ENCODE results near the gene SLC7A14.

DNA sequence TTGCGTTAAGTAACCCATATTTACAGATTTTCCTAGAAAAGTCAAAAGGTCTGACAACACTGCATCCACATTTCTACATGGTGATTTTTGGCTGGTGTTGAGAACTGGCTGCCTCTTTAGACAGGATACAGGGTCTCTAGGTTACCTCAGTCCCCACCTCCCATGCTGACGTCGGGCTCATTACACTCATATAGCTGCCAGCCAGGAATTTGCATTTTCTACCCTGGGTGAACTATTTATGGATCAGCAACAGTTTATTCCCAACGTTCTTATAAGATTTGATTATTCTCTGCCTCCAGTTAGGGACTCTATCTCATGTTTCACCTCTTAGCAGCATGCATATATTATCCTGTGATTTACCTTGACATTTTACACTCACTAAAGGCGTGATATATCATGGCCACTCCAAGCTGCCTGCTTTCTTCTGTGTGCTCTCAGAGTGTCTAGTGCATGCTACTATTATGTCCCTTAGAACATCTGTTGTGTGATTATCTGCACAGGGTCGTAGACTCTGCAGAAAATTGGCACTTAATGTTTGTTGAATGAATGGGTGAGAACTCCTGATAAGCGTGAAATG lies 118.2 kb downstream of the SLC7A14 start:
- TF ChIP-seq ZC3H10 (CRISPR knock-in tag; IDR thresholded peaks at IDR 0.05) (no peak), TOX (CRISPR knock-in tag; IDR thresholded peaks at IDR 0.05; ENCODE audit: borderline replicate concordance) (no peak), TCF4 (CRISPR knock-in tag; IDR thresholded peaks at IDR 0.05; ENCODE audit: borderline replicate concordance) (no peak), ZNF70 (CRISPR knock-in tag; IDR thresholded peaks at IDR 0.05) (no peak), GLIS3 (CRISPR knock-in tag; IDR thresholded peaks at IDR 0.05) (no peak), ZFP30 (CRISPR knock-in tag; IDR thresholded peaks at IDR 0.05) (no peak), ARNTL (CRISPR knock-in tag; IDR thresholded peaks at IDR 0.05; ENCODE audit: borderline replicate concordance, low read depth) (no peak)
- TF ChIP-seq, protein P1, sequence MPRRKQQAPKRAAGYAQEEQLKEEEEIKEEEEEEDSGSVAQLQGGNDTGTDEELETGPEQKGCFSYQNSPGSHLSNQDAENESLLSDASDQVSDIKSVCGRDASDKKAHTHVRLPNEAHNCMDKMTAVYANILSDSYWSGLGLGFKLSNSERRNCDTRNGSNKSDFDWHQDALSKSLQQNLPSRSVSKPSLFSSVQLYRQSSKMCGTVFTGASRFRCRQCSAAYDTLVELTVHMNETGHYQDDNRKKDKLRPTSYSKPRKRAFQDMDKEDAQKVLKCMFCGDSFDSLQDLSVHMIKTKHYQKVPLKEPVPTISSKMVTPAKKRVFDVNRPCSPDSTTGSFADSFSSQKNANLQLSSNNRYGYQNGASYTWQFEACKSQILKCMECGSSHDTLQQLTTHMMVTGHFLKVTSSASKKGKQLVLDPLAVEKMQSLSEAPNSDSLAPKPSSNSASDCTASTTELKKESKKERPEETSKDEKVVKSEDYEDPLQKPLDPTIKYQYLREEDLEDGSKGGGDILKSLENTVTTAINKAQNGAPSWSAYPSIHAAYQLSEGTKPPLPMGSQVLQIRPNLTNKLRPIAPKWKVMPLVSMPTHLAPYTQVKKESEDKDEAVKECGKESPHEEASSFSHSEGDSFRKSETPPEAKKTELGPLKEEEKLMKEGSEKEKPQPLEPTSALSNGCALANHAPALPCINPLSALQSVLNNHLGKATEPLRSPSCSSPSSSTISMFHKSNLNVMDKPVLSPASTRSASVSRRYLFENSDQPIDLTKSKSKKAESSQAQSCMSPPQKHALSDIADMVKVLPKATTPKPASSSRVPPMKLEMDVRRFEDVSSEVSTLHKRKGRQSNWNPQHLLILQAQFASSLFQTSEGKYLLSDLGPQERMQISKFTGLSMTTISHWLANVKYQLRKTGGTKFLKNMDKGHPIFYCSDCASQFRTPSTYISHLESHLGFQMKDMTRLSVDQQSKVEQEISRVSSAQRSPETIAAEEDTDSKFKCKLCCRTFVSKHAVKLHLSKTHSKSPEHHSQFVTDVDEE (CRISPR knock-in tag; IDR thresholded peaks at IDR 0.05), result no peak
- TF ChIP-seq, protein P2, sequence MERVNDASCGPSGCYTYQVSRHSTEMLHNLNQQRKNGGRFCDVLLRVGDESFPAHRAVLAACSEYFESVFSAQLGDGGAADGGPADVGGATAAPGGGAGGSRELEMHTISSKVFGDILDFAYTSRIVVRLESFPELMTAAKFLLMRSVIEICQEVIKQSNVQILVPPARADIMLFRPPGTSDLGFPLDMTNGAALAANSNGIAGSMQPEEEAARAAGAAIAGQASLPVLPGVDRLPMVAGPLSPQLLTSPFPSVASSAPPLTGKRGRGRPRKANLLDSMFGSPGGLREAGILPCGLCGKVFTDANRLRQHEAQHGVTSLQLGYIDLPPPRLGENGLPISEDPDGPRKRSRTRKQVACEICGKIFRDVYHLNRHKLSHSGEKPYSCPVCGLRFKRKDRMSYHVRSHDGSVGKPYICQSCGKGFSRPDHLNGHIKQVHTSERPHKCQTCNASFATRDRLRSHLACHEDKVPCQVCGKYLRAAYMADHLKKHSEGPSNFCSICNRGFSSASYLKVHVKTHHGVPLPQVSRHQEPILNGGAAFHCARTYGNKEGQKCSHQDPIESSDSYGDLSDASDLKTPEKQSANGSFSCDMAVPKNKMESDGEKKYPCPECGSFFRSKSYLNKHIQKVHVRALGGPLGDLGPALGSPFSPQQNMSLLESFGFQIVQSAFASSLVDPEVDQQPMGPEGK (CRISPR knock-in tag; IDR thresholded peaks at IDR 0.05; ENCODE audit: borderline replicate concordance), result no peak
- TF ChIP-seq, protein P3, sequence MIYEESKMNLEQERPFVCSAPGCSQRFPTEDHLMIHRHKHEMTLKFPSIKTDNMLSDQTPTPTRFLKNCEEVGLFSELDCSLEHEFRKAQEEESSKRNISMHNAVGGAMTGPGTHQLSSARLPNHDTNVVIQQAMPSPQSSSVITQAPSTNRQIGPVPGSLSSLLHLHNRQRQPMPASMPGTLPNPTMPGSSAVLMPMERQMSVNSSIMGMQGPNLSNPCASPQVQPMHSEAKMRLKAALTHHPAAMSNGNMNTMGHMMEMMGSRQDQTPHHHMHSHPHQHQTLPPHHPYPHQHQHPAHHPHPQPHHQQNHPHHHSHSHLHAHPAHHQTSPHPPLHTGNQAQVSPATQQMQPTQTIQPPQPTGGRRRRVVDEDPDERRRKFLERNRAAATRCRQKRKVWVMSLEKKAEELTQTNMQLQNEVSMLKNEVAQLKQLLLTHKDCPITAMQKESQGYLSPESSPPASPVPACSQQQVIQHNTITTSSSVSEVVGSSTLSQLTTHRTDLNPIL (CRISPR knock-in tag; IDR thresholded peaks at IDR 0.05; ENCODE audit: low read depth), result no peak

Data from SK-N-SH treated with all-trans-retinoic acid at 6 μM for 48 hours (cell line).